ENCODE results near the gene CDK4.

- TF ChIP-seq, protein P1, sequence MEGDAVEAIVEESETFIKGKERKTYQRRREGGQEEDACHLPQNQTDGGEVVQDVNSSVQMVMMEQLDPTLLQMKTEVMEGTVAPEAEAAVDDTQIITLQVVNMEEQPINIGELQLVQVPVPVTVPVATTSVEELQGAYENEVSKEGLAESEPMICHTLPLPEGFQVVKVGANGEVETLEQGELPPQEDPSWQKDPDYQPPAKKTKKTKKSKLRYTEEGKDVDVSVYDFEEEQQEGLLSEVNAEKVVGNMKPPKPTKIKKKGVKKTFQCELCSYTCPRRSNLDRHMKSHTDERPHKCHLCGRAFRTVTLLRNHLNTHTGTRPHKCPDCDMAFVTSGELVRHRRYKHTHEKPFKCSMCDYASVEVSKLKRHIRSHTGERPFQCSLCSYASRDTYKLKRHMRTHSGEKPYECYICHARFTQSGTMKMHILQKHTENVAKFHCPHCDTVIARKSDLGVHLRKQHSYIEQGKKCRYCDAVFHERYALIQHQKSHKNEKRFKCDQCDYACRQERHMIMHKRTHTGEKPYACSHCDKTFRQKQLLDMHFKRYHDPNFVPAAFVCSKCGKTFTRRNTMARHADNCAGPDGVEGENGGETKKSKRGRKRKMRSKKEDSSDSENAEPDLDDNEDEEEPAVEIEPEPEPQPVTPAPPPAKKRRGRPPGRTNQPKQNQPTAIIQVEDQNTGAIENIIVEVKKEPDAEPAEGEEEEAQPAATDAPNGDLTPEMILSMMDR (IDR thresholded peaks at IDR 0.05) = no peak
- no peak for TF ChIP-seq ZFX (IDR thresholded peaks at IDR 0.05; ENCODE audit: borderline replicate concordance)
Observed at GRCh38 chr12:57739914-57740538, 12.1 kb downstream of the CDK4 start.
